ENCODE results near the gene TRIM27.
"Not testable (repeated sequence)": the region's sequence is repeated elsewhere in the genome, so short reads cannot be mapped to it uniquely, and the experiment has no call there.

TRIM27 gene

GRCh38 chr6:28929887-28930620 is 6.3 kb upstream of the TRIM27 start:
- H3K27ac ChIP-seq = no peak overlapping the region
- no peak overlapping the region for H3K9ac ChIP-seq
- peaks cover 0 to 6% (median under 1%) of the 10 kb centered on the region in 10 experiments; a peak in 9 of 20 replicates for H3K4me1 ChIP-seq
- no peak overlapping the region for H3K4me2 ChIP-seq
- no peaks in the 10 kb centered on the region for H3K36me3 ChIP-seq
- no peaks in the 10 kb centered on the region for H3K27me3 ChIP-seq
- TF ChIP-seq Cebpa-rat (IDR thresholded peaks at IDR 0.05) = no peak
- H3K4me3 ChIP-seq = no peak overlapping the region
- H3K9me3 ChIP-seq (replicated peaks in 1 of 11) = no peaks in the 10 kb centered on the region
- no peaks in the 10 kb centered on the region for H4K20me1 ChIP-seq

GRCh38 chr6:28929339-28929738 is 5.6 kb upstream of the TRIM27 start:
- not testable (repeated sequence) for H3K9me3 ChIP-seq (replicated peaks in 1 of 11); H3K4me2 ChIP-seq; H3K9ac ChIP-seq; H3K36me3 ChIP-seq; H3K27me3 ChIP-seq; H3K27ac ChIP-seq; H3K4me3 ChIP-seq; H4K20me1 ChIP-seq
- peaks cover 6 to 11% (median 7%) of the 10 kb centered on the region in 10 experiments; a peak in 18 of 20 replicates for H3K4me1 ChIP-seq

- Histone ChIP-seq H3K27ac (no peak overlapping the region), H3K9me3 (replicated peaks in 1 of 11) (no peaks in the 10 kb centered on the region), H4K20me1 (peaks cover 0 to 1% (median 0%) of the 10 kb centered on the region in 11 experiments; a peak in 6 of 22 replicates), H3K4me2 (no peak overlapping the region), H3K4me1 (peaks cover 7 to 12% (median 10%) of the 10 kb centered on the region in 10 experiments; a peak in 18 of 20 replicates), H3K9ac (no peak overlapping the region), H3K4me3 (no peak overlapping the region), H3K36me3 (no peaks in the 10 kb centered on the region), H3K27me3 (no peaks in the 10 kb centered on the region)
- TF ChIP-seq Cebpa-rat (IDR thresholded peaks at IDR 0.05) = no peak
Measured at GRCh38 chr6:28927846-28928245, 4.1 kb upstream of the TRIM27 start.

- Histone ChIP-seq H3K36me3 (peaks cover 42 to 47% (median 45%) of the 10 kb centered on the region in 11 experiments), H3K9ac (peak overlapping the region; percentile 91 to 100 (median 98)), H3K4me1 (peaks cover 43 to 58% (median 51%) of the 10 kb centered on the region in 10 experiments), H4K20me1 (peaks cover 0 to 50% (median 37%) of the 10 kb centered on the region in 11 experiments; a peak in 18 of 22 replicates), H3K4me3 (peak overlapping the region; percentile 73 to 100 (median 96)), H3K27me3 (no peaks in the 10 kb centered on the region), H3K4me2 (peak overlapping the region; percentile 71 to 96 (median 91)), H3K9me3 (replicated peaks in 1 of 11) (peaks cover 0 to 8% (median 0%) of the 10 kb centered on the region in 11 experiments; a peak in 2 of 22 replicates), H3K27ac (peak overlapping the region; percentile 83 to 100 (median 99))
- no peak for TF ChIP-seq Cebpa-rat (IDR thresholded peaks at IDR 0.05)
Measured at GRCh38 chr6:28922821-28923317, 916 bp downstream of the TRIM27 start.

- Histone ChIP-seq H3K36me3 (peaks cover 49 to 54% (median 52%) of the 10 kb centered on the region in 11 experiments), H3K4me2 (peak overlapping the region; percentile 71 to 96 (median 91)), H3K27me3 (no peaks in the 10 kb centered on the region), H3K9me3 (replicated peaks in 1 of 11) (peaks cover 0 to 8% (median 0%) of the 10 kb centered on the region in 11 experiments; a peak in 2 of 22 replicates), H3K27ac (peak overlapping the region; percentile 83 to 100 (median 99)), H3K4me1 (peaks cover 43 to 64% (median 57%) of the 10 kb centered on the region in 10 experiments), H3K9ac (peak overlapping the region; percentile 91 to 100 (median 98)), H3K4me3 (peak overlapping the region; percentile 73 to 100 (median 96)), H4K20me1 (peaks cover 5 to 56% (median 44%) of the 10 kb centered on the region in 11 experiments; a peak in 20 of 22 replicates)
- TF ChIP-seq Cebpa-rat (IDR thresholded peaks at IDR 0.05) = no peak
Measured at GRCh38 chr6:28922004-28922820, 1.6 kb downstream of the TRIM27 start.

GRCh38 chr6:28920281-28920680 is 3.5 kb downstream of the TRIM27 start:
- H3K4me1 ChIP-seq = peaks cover 43 to 73% (median 60%) of the 10 kb centered on the region in 10 experiments
- peaks cover 0 to 8% (median 0%) of the 10 kb centered on the region in 11 experiments; a peak in 2 of 22 replicates for H3K9me3 ChIP-seq (replicated peaks in 1 of 11)
- H4K20me1 ChIP-seq = peaks cover 15 to 76% (median 62%) of the 10 kb centered on the region in 11 experiments; a peak in 20 of 22 replicates
- TF ChIP-seq Cebpa-rat (IDR thresholded peaks at IDR 0.05) = no peak
- H3K36me3 ChIP-seq = peaks cover 68 to 73% (median 71%) of the 10 kb centered on the region in 11 experiments
- no peaks in the 10 kb centered on the region for H3K27me3 ChIP-seq
- H3K4me3 ChIP-seq = peak overlapping the region in 3 of 10 experiments; percentile 15 to 47 (median 17); a peak in 2 of 20 replicates
- H3K27ac ChIP-seq = peak overlapping the region in 8 of 11 experiments; percentile 8 to 100 (median 45); a peak in 11 of 22 replicates
- peak overlapping the region in 5 of 11 experiments; percentile 1 to 25 (median 13); a peak in 3 of 22 replicates for H3K9ac ChIP-seq
- peak overlapping the region; percentile 71 to 96 (median 91) for H3K4me2 ChIP-seq

GRCh38 chr6:28914941-28915340 is 8.8 kb downstream of the TRIM27 start:
- Histone ChIP-seq H3K27ac (no peak overlapping the region), H3K36me3 (peaks cover 97 to 99% (median 98%) of the 10 kb centered on the region in 11 experiments), H3K9ac (no peak overlapping the region), H3K4me2 (no peak overlapping the region), H3K27me3 (no peaks in the 10 kb centered on the region), H3K9me3 (replicated peaks in 1 of 11) (peaks cover 0 to 8% (median 0%) of the 10 kb centered on the region in 11 experiments; a peak in 2 of 22 replicates), H3K4me3 (no peak overlapping the region), H3K4me1 (peaks cover 11 to 36% (median 27%) of the 10 kb centered on the region in 10 experiments), H4K20me1 (peaks cover 25 to 98% (median 77%) of the 10 kb centered on the region in 11 experiments; a peak in 20 of 22 replicates)
- TF ChIP-seq Cebpa-rat (IDR thresholded peaks at IDR 0.05) = no peak

- no peak overlapping the region for H3K4me3 ChIP-seq
Measured at GRCh38 chr6:28910901-28911690, 12.7 kb downstream of the TRIM27 start.

More at GRCh38 chr6:28910901-28911690, 12.7 kb downstream of the TRIM27 start:
- Histone ChIP-seq H3K9me3 (replicated peaks in 1 of 11) (no peaks in the 10 kb centered on the region), H3K27ac (no peak overlapping the region), H3K4me2 (no peak overlapping the region), H3K27me3 (no peaks in the 10 kb centered on the region), H3K36me3 (peaks cover 97 to 99% (median 98%) of the 10 kb centered on the region in 11 experiments), H3K9ac (no peak overlapping the region), H4K20me1 (peaks cover 13 to 97% (median 74%) of the 10 kb centered on the region in 11 experiments; a peak in 20 of 22 replicates), H3K4me1 (peaks cover 0 to 9% (median 0%) of the 10 kb centered on the region in 10 experiments; a peak in 1 of 20 replicates)
- TF ChIP-seq Cebpa-rat (IDR thresholded peaks at IDR 0.05) = no peak

All from BLaER1 treated with 17β-estradiol and CSF1 and Interleukin-3, amounts not matched to agents 10 nM and 100 nM (cell line).